Sigmoid colon (tissue), 4 donors: Measurements from ENCODE around the gene ZCCHC10.
A peak's percentile ranks its signal among the peaks of the same experiment; 100 is the strongest.

Source experiments
- CTCF ChIP-seq, 4 experiments: fragments of 450-650 bp in 3 of 4; fragments of 200-600 bp in 1 of 4; IDR thresholded peaks; one replicate each; pipeline ENCODE4 v1.5.1; 2016 to 2019; ENCODE audit warnings: antibody characterized with exemption in 4 of 4, mild to moderate bottlenecking in 3 of 4, moderate library complexity in 2 of 4
- EP300 ChIP-seq, 4 donors: sonication (generic); formaldehyde crosslinking; IDR thresholded peaks; one replicate each; pipeline ENCODE4 v1.6.1; 2017; ENCODE audit warnings: antibody characterized with exemption in 4 of 4
- POLR2A ChIP-seq, 2 donors: fragments of 450-650 bp; IDR thresholded peaks; one replicate each; pipeline ENCODE4 v1.6.1; 2016; ENCODE audit warnings: antibody characterized with exemption in 2 of 2, mild to moderate bottlenecking in 2 of 2, moderate library complexity in 2 of 2
- POLR2AphosphoS5 ChIP-seq, 4 donors: sonication (generic); formaldehyde crosslinking; IDR thresholded peaks; one replicate each; pipeline ENCODE4 v1.6.1; 2017; ENCODE audit warnings: antibody characterized with exemption in 4 of 4

- peak; percentile 89 for TF ChIP-seq POLR2A (IDR thresholded peaks at IDR 0.05)
- TF ChIP-seq CTCF (IDR thresholded peaks at IDR 0.05) = no peak
- peak in 1 of 4 donors; percentile 70 for TF ChIP-seq EP300 (IDR thresholded peaks at IDR 0.05)
- peak; percentile 95 to 97 (median 96) for TF ChIP-seq POLR2AphosphoS5 (IDR thresholded peaks at IDR 0.05)
Measured at GRCh38 chr5:133051542-133052316, 25.4 kb upstream of the ZCCHC10 start, which contains the start of gene HSPA4.
